H4 (cell line): ENCODE results near the gene PLEKHG4B. TPM values are rescaled to one million over a fixed set of nuclear protein-coding genes. Genes with fewer than 3 reads are reported as not detected.
"Not testable (repeated sequence)": the region's sequence is repeated elsewhere in the genome, so short reads cannot be mapped to it uniquely, and the experiment has no call there.

Experiments
- DNase-seq: peaks from one replicate; pipeline ENCODE4 v3.0.0-alpha.2; 2015; ENCODE audit warnings: low spot score
- total RNA-seq: library from RNA; depleted of rRNA; stranded (reverse); fragments of >200 nt; shearing (Covaris generic); gene quantifications from 2 replicates; pipeline ENCODE4 v1.2.3, GENCODE V29; 2014; rRNA removed

PLEKHG4B gene
- total RNA-seq, 1 experiment from 2014 or later = 7.3 TPM

- DNase-seq = no peak
Observed at GRCh38 chr5:219991-220390, 128.0 kb downstream of the PLEKHG4B start.

GRCh38 chr5:222951-223715 lies 131.2 kb downstream of the PLEKHG4B start:
- DNase-seq = not testable (repeated sequence)

- no peak for DNase-seq
Observed at GRCh38 chr5:223791-224190, 131.8 kb downstream of the PLEKHG4B start.

- DNase-seq = no peak
Observed at GRCh38 chr5:225334-225733, 133.4 kb downstream of the PLEKHG4B start.

- not testable (repeated sequence) for DNase-seq
Observed at GRCh38 chr5:227375-227774, 135.4 kb downstream of the PLEKHG4B start.

GRCh38 chr5:228886-229285 lies 136.9 kb downstream of the PLEKHG4B start:
- DNase-seq = no peak

GRCh38 chr5:230711-231110 lies 138.7 kb downstream of the PLEKHG4B start:
- DNase-seq = no peak

- no peak for DNase-seq
Observed at GRCh38 chr5:231661-232060, 139.7 kb downstream of the PLEKHG4B start.

GRCh38 chr5:233426-233825 lies 141.5 kb downstream of the PLEKHG4B start:
- not testable (repeated sequence) for DNase-seq

GRCh38 chr5:234450-234849 lies 142.5 kb downstream of the PLEKHG4B start:
- no peak for DNase-seq

- not testable (repeated sequence) for DNase-seq
Observed at GRCh38 chr5:235527-235926, 143.6 kb downstream of the PLEKHG4B start.

- DNase-seq = not testable (repeated sequence)
Observed at GRCh38 chr5:237931-238330, 146.0 kb downstream of the PLEKHG4B start.

Other genes starting within 250 kb of the PLEKHG4B start
- gene LRRC14B, start 99.3 kb downstream of the PLEKHG4B start, total RNA-seq = not detected in 2 replicates
- 4.6 and 4.8 TPM in 2 replicates for gene CCDC127, start 126.0 kb downstream of the PLEKHG4B start, total RNA-seq
- 70.3 and 79.9 TPM in 2 replicates for gene SDHA, start 126.2 kb downstream of the PLEKHG4B start, total RNA-seq
- 260 and 282 TPM in 2 replicates for gene PDCD6, start 179.5 kb downstream of the PLEKHG4B start, total RNA-seq
- 10.8 and 12.9 TPM in 2 replicates for gene AHRR, start 229.5 kb downstream of the PLEKHG4B start, total RNA-seq